HFFc6 (cell line): ENCODE measurements around the gene GXYLT2. TPM values are rescaled to one million over a fixed set of nuclear protein-coding genes. Genes with fewer than 3 reads are reported as not detected.

Experiments used
- DNase-seq: peaks from one replicate; pipeline ENCODE4 v3.0.0-alpha.2; 2018
- H3K27ac Mint-ChIP-seq: 2 replicates; pipeline ENCODE4 v1.8.0; 2020; ENCODE audit warnings: mild to moderate bottlenecking, mixed read lengths
- H3K27me3 Mint-ChIP-seq: 2 replicates; pipeline ENCODE4 v1.8.0; 2021; ENCODE audit warnings: mild to moderate bottlenecking, moderate library complexity, mixed read lengths; ENCODE audit not compliant: insufficient read depth
- H3K36me3 Mint-ChIP-seq: 2 replicates; pipeline ENCODE4 v1.8.0; 2021; ENCODE audit warnings: low read depth, mixed read lengths
- H3K4me1 Mint-ChIP-seq: 2 replicates; pipeline ENCODE4 v1.8.0; 2020; ENCODE audit warnings: low read depth, mixed read lengths
- H3K4me3 Mint-ChIP-seq: 2 replicates; pipeline ENCODE4 v1.8.0; 2020; ENCODE audit warnings: mild to moderate bottlenecking, moderate library complexity, mixed read lengths
- H3K9me3 Mint-ChIP-seq: 2 replicates; pipeline ENCODE4 v1.8.0; 2020; ENCODE audit warnings: mild to moderate bottlenecking, mixed read lengths
- CTCF ChIP-seq: fragments of 200-600 bp; sonication (generic); IDR thresholded peaks from 2 replicates; pipeline ENCODE4 v1.5.0; 2021; ENCODE audit warnings: antibody characterized with exemption, mild to moderate bottlenecking
- total RNA-seq, 6 experiments: library from RNA; stranded (reverse); fragmentation: NEBNext Ultra II Directional; extraction: Animal tissue kit (Norgen Biotek cat#: 25700); gene quantifications; 2 replicates in 1 of 6; 3 replicates in 5 of 6; pipeline ENCODE4 v1.2.3, GENCODE V29; 2021

Gene GXYLT2
- total RNA-seq, 6 experiments from 2014 or later, result 2.0 to 4.2 (median 2.8) TPM

- DNase-seq, result no peak
- peaks cover 5% of the 10 kb centered on the region; the same call in 1 of the 2 replicates for H3K27me3 Mint-ChIP-seq
- H3K27ac Mint-ChIP-seq, result no peak overlapping the region
- TF ChIP-seq CTCF, result no peak
- no peak overlapping the region for H3K4me3 Mint-ChIP-seq
- peaks cover 11% of the 10 kb centered on the region for H3K4me1 Mint-ChIP-seq
- no peaks in the 10 kb centered on the region for H3K9me3 Mint-ChIP-seq
- no peaks in the 10 kb centered on the region for H3K36me3 Mint-ChIP-seq
Observed at GRCh38 chr3:72944696-72945095, 56.9 kb downstream of the GXYLT2 start.

- H3K4me3 Mint-ChIP-seq, result no peak overlapping the region
- DNase-seq, result no peak
Observed at GRCh38 chr3:72947715-72948490, 60.1 kb downstream of the GXYLT2 start.

GRCh38 chr3:72949016-72949415 is 61.2 kb downstream of the GXYLT2 start:
- no peak for DNase-seq
- Mint-ChIP-seq H3K36me3 (no peaks in the 10 kb centered on the region), H3K27ac (no peak overlapping the region), H3K4me1 (peaks cover 11% of the 10 kb centered on the region), H3K4me3 (no peak overlapping the region), H3K27me3 (peaks cover 7% of the 10 kb centered on the region; the same call in 1 of the 2 replicates), H3K9me3 (no peaks in the 10 kb centered on the region)
- TF ChIP-seq CTCF, result no peak

More at GRCh38 chr3:72947715-72948490, 60.1 kb downstream of the GXYLT2 start:
- H3K4me1 Mint-ChIP-seq, result peaks cover 11% of the 10 kb centered on the region
- H3K9me3 Mint-ChIP-seq, result no peaks in the 10 kb centered on the region
- peaks cover 7% of the 10 kb centered on the region; the same call in 1 of the 2 replicates for H3K27me3 Mint-ChIP-seq
- no peak for TF ChIP-seq CTCF
- H3K36me3 Mint-ChIP-seq, result no peaks in the 10 kb centered on the region
- H3K27ac Mint-ChIP-seq, result no peak overlapping the region

GRCh38 chr3:72950372-72950771 is 62.5 kb downstream of the GXYLT2 start:
- DNase-seq, result no peak
- TF ChIP-seq CTCF, result no peak
- Mint-ChIP-seq H3K27me3 (peaks cover 7% of the 10 kb centered on the region; the same call in 1 of the 2 replicates), H3K4me3 (no peak overlapping the region), H3K27ac (no peak overlapping the region), H3K36me3 (no peaks in the 10 kb centered on the region), H3K4me1 (peaks cover 7% of the 10 kb centered on the region), H3K9me3 (no peaks in the 10 kb centered on the region)

DNA sequence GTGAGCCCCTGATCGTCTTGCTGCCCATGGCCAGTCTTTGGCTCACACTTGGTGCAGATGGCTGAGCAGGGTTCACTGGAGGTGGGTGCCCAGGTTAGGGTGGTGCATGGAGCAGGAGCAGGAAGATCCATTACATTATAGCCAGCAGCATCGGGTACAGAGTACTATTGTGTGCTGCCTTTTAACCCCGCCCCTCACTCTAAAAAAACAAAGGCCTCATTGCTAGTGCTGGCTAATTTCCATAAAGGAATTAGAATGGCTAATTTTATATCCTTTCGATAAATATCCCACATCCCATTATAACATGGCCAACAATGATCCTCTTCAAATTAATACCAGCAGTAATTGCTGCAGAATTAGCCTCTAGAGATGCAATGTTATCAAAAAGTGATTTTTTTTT is 63.0 kb downstream of the GXYLT2 start:
- no peak overlapping the region for H3K27ac Mint-ChIP-seq
- peaks cover 7% of the 10 kb centered on the region; the same call in 1 of the 2 replicates for H3K27me3 Mint-ChIP-seq
- H3K9me3 Mint-ChIP-seq, result no peaks in the 10 kb centered on the region
- no peaks in the 10 kb centered on the region for H3K36me3 Mint-ChIP-seq
- H3K4me3 Mint-ChIP-seq, result no peak overlapping the region
- DNase-seq, result no peak
- TF ChIP-seq CTCF, result no peak
- peaks cover 2% of the 10 kb centered on the region for H3K4me1 Mint-ChIP-seq
